ENCODE results near the gene MYO16.
A peak's percentile ranks its signal among the peaks of the same experiment; 100 is the strongest.

MYO16 gene

DNA sequence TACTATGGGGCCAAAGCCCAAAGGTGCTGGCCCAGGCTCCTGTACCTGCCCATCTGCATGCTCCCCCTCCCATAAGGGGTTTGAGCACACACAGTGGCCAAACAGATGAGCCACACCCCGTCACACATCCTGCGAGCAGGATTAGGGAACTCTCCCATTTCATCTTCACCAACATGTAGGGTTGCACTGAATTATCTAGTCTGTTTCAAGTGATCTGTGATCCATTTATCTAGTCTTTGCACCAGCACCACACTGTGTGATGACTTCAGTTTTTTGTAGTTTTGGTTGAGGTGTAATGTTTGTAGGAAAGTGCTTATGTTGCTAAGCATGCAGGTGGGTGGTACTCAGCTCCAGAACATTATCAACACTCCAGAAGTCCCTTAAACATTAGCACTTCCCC is 249.3 kb downstream of the MYO16 start (continued):
- TF ChIP-seq, protein P1, sequence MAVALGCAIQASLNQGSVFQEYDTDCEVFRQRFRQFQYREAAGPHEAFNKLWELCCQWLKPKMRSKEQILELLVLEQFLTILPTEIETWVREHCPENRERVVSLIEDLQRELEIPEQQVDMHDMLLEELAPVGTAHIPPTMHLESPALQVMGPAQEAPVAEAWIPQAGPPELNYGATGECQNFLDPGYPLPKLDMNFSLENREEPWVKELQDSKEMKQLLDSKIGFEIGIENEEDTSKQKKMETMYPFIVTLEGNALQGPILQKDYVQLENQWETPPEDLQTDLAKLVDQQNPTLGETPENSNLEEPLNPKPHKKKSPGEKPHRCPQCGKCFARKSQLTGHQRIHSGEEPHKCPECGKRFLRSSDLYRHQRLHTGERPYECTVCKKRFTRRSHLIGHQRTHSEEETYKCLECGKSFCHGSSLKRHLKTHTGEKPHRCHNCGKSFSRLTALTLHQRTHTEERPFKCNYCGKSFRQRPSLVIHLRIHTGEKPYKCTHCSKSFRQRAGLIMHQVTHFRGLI (tag by site-specific recombination; IDR thresholded peaks at IDR 0.05), result no peak
- TF ChIP-seq ZNF837 (tag by site-specific recombination; IDR thresholded peaks at IDR 0.05), result no peak
- TF ChIP-seq GFI1B (tag by site-specific recombination; IDR thresholded peaks at IDR 0.05), result no peak
- no peak for TF ChIP-seq OVOL3 (tag by site-specific recombination; IDR thresholded peaks at IDR 0.05)
- no peak for TF ChIP-seq YY2 (tag by site-specific recombination; IDR thresholded peaks at IDR 0.05)
- no peak for TF ChIP-seq PRDM1 (tag by site-specific recombination; IDR thresholded peaks at IDR 0.05)
- no peak for TF ChIP-seq ZNF701 (tag by site-specific recombination; IDR thresholded peaks at IDR 0.05)
- TF ChIP-seq ZIC2 (tag by site-specific recombination; IDR thresholded peaks at IDR 0.05), result no peak

DNA sequence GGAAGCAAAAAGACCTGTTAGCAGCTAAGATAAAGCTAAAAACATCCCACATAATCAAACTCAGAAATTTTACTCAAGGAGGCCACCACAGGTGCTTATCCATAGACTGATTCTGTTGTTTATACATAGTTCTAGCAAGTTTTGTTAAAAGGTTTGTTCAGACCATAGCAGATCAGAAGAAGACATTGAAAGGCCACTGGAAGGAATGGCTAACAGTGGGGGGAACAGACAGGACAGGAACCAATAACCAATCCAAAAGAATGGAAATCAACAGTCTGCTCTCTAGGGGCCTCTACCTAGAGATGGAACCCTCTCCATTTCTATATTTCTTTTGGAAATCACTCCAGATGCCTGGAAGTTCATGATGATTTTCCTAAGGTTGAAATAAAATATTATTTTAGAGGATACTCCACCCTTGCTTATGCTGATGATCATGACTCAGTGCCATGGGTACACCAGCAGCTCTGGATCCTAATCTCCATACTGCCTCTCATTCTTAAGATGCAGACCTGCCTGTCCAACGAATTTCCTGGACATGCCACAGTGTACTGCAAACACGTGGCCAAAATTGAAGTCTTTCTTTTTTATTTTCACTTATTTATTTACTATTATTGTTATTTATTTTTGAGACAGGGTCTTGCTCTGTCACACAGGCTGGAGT is 260.0 kb downstream of the MYO16 start:
- no peaks in the 10 kb centered on the region for H3K9me3 ChIP-seq (ENCODE audit: control insufficient read depth, insufficient read depth, low read depth, low read length)
- no peaks in the 10 kb centered on the region for H3K36me3 ChIP-seq (ENCODE audit: control insufficient read depth in 2 of 2, insufficient read depth in 1 of 2, low read length in 2 of 2)
- no peaks in the 10 kb centered on the region for H3K4me1 ChIP-seq (ENCODE audit: control insufficient read depth, insufficient read depth, low read length)
- ChIA-PET CTCF (interaction anchor here (0.6 kb wide), 1 partner anchor 22 kb away, joined by 3 read pairs; no protein-coding TSS in a partner anchor), POLR2A (no interaction called here)
- H3K4me3 ChIP-seq (ENCODE audit: low read depth, low read length), result no peak overlapping the region
- H3K27ac ChIP-seq (ENCODE audit: extremely low read depth, low read depth, low read length), result no peak overlapping the region
- TF ChIP-seq ZBTB17 (tag by site-specific recombination; IDR thresholded peaks at IDR 0.05) (no peak), ZNF140 (tag by site-specific recombination; IDR thresholded peaks at IDR 0.05) (no peak)

DNA sequence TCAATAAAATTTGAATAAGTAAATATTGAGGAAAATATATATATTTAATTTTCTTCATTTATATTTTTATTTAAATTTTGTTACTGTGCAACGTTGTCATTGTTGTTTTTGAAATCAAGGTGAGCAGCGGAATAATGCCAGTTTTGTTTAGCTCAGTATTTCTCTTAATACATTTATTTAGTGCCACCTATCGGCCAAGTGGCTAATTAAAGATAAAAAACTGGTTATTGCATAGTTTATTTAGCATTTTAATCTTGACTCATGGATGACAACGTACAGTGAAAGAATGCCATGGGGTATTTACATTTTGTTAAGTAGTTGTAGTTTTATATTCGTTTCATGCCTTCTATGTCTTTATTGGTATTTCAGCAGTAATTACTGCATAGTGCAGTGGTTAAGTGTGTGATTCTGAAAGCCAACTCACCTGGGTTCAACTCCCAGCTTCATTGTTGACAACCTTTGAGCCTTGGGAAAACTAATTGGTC is 265.9 kb downstream of the MYO16 start:
- Histone ChIP-seq H3K9me3 (ENCODE audit: control insufficient read depth, insufficient read depth, low read depth, low read length) (no peaks in the 10 kb centered on the region), H3K4me3 (ENCODE audit: low read depth, low read length) (no peak overlapping the region), H3K4me1 (ENCODE audit: control insufficient read depth, insufficient read depth, low read length) (no peaks in the 10 kb centered on the region), H3K27ac (ENCODE audit: extremely low read depth, low read depth, low read length) (no peak overlapping the region), H3K36me3 (ENCODE audit: control insufficient read depth in 2 of 2, insufficient read depth in 1 of 2, low read length in 2 of 2) (no peaks in the 10 kb centered on the region)
- ChIA-PET CTCF (interaction anchor here (0.5 to 3.3 kb wide), 16 partner anchors 21 to 694 kb away, joined by 3 to 15 read pairs (median 4); no protein-coding TSS in a partner anchor), POLR2A (no interaction called here)
- no peak for TF ChIP-seq ZNF549 (tag by site-specific recombination; IDR thresholded peaks at IDR 0.05)
- TF ChIP-seq ZNF654 (tag by site-specific recombination; IDR thresholded peaks at IDR 0.05; ENCODE audit: low read depth), result peak; percentile 30; the same call in 1 of the 2 replicates

DNA sequence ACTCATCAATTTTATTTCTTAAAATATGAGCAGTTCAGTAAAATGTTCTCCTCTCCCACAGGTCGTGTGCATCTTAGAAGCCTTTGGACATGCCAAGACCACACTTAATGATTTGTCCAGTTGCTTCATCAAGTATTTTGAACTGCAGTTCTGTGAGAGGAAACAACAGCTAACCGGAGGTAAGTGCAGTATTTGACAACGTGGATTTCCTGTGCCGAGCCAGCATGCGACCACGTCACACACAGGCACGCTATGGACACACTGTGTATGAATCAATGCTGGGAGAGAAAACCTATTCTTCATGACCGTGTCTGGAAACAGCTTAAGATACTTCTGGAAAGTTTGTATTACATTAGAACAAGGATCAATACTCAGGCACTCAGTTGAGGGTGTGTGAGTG is 268.5 kb downstream of the MYO16 start:
- Histone ChIP-seq H3K4me1 (ENCODE audit: control insufficient read depth, insufficient read depth, low read length) (no peaks in the 10 kb centered on the region), H3K4me3 (ENCODE audit: low read depth, low read length) (no peak overlapping the region), H3K27ac (ENCODE audit: extremely low read depth, low read depth, low read length) (no peak overlapping the region), H3K9me3 (ENCODE audit: control insufficient read depth, insufficient read depth, low read depth, low read length) (no peaks in the 10 kb centered on the region), H3K36me3 (ENCODE audit: control insufficient read depth in 2 of 2, insufficient read depth in 1 of 2, low read length in 2 of 2) (no peaks in the 10 kb centered on the region)
- ChIA-PET CTCF (interaction anchor here (0.6 to 1.4 kb wide), 6 partner anchors 268 to 1341 kb away, joined by 3 to 6 read pairs (median 4); no protein-coding TSS in a partner anchor), POLR2A (no interaction called here)
- TF ChIP-seq ZNF558 (tag by site-specific recombination; IDR thresholded peaks at IDR 0.05), result no peak

DNA sequence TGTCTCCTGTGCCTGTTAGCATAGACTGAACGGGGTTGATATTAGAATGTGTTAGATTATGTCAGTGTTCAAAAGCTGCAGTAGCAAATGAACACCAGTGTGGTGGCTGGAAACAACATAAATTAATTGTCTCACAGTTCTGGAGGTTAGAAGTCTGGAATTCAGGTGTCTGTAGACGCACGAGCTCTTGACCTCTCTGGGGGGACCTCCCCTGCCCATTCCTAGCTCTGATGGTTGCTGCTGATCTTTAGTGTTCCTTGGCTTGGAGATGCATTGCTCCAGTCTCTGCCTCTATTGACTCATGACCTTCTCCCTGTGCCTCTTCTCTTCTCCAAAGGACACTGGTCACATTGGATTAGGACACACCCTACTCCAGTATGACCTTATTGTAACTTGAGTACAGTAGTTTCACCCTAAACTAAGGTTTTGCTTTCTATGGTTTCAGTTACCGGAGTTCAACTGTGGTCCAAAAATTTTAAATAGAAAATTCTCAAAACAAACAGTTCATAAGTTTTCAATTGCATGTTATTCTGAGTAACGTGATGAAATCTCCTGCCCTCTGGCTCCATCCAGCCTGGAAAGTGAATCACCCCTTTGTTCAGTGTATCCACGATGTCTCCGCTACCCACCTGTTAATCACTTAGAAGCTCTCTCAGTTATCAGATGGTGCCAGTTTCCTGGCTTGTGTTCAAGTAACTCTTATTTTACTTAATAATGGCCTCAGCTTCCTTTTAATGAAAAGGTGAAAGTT is 273.2 kb downstream of the MYO16 start:
- Histone ChIP-seq H3K27ac (ENCODE audit: extremely low read depth, low read depth, low read length) (no peak overlapping the region), H3K4me1 (ENCODE audit: control insufficient read depth, insufficient read depth, low read length) (no peaks in the 10 kb centered on the region), H3K4me3 (ENCODE audit: low read depth, low read length) (no peak overlapping the region), H3K36me3 (ENCODE audit: control insufficient read depth in 2 of 2, insufficient read depth in 1 of 2, low read length in 2 of 2) (no peaks in the 10 kb centered on the region), H3K9me3 (ENCODE audit: control insufficient read depth, insufficient read depth, low read depth, low read length) (no peaks in the 10 kb centered on the region)
- POLR2A ChIA-PET, result no interaction called here
- CTCF ChIA-PET, result interaction anchor here (0.9 to 1.3 kb wide), 2 partner anchors 12 to 59 kb away, joined by 4 to 5 read pairs; no protein-coding TSS in a partner anchor
- TF ChIP-seq ZNF624 (tag by site-specific recombination; IDR thresholded peaks at IDR 0.05) (no peak), ZNF184 (tag by site-specific recombination; IDR thresholded peaks at IDR 0.05) (no peak), KLF9 (tag by site-specific recombination; IDR thresholded peaks at IDR 0.05; ENCODE audit: low read depth) (no peak), GLIS1 (tag by site-specific recombination; IDR thresholded peaks at IDR 0.05) (no peak), KLF10 (tag by site-specific recombination; IDR thresholded peaks at IDR 0.05) (no peak), EGR2 (tag by site-specific recombination; IDR thresholded peaks at IDR 0.05; ENCODE audit: low read depth) (no peak), ZNF302 (tag by site-specific recombination; IDR thresholded peaks at IDR 0.05; ENCODE audit: low read depth) (no peak)
- TF ChIP-seq, protein P2, sequence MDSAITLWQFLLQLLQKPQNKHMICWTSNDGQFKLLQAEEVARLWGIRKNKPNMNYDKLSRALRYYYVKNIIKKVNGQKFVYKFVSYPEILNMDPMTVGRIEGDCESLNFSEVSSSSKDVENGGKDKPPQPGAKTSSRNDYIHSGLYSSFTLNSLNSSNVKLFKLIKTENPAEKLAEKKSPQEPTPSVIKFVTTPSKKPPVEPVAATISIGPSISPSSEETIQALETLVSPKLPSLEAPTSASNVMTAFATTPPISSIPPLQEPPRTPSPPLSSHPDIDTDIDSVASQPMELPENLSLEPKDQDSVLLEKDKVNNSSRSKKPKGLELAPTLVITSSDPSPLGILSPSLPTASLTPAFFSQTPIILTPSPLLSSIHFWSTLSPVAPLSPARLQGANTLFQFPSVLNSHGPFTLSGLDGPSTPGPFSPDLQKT (IDR thresholded peaks at IDR 0.05; ENCODE audit: borderline replicate concordance, low read depth, low read length), result no peak

Data from HEK293 (cell line).